Gastroesophageal sphincter (tissue), 4 donors: ENCODE results near the gene SNW1. TPM values are rescaled to one million over a fixed set of nuclear protein-coding genes. Genes with fewer than 3 reads are reported as not detected.
"Not testable (repeated sequence)": the region's sequence is repeated elsewhere in the genome, so short reads cannot be mapped to it uniquely, and the experiment has no call there.

Experiments used
- ATAC-seq: fragments of 150-250 bp; one replicate; pipeline ENCODE4 v1.9.1; 2016; ENCODE audit warnings: mild to moderate bottlenecking, moderate library complexity
- H3K27ac ChIP-seq, 4 donors: fragments of 200-600 bp; sonication (generic) in 3 of 4; 1 replicate in 3 of 4; 2 replicates in 1 of 4; pipeline ENCODE4 v1.5.1; 2016 to 2019
- H3K27me3 ChIP-seq: fragments of 200-600 bp; sonication (generic); one replicate; pipeline ENCODE4 v1.5.1; 2019
- H3K36me3 ChIP-seq, 2 donors: fragments of 200-600 bp; sonication (generic); one replicate each; pipeline ENCODE4 v1.5.1; 2019; ENCODE audit warnings: control low read depth in 1 of 2
- H3K4me1 ChIP-seq, 3 donors: fragments of 200-600 bp; sonication (generic); 1 replicate in 2 of 3; 2 replicates in 1 of 3; pipeline ENCODE4 v1.5.1; 2016 to 2019; ENCODE audit warnings: control low read depth in 2 of 3
- H3K4me3 ChIP-seq, 2 donors: fragments of 200-600 bp; sonication (generic); one replicate each; pipeline ENCODE4 v1.5.1; 2019; ENCODE audit warnings: mild to moderate bottlenecking in 1 of 2, moderate library complexity in 1 of 2
- H3K9me3 ChIP-seq, 3 donors: fragments of 200-600 bp; sonication (generic); one replicate each; pipeline ENCODE4 v1.5.1; 2017 to 2019; ENCODE audit warnings: control low read depth in 2 of 3
- CTCF ChIP-seq, 4 experiments: fragments of 200-600 bp in 2 of 4; fragments of 450-650 bp in 2 of 4; sonication (generic) in 1 of 4; IDR thresholded peaks; one replicate each; pipeline ENCODE4 v1.5.1; 2017 to 2019; ENCODE audit warnings: antibody characterized with exemption in 4 of 4, mild to moderate bottlenecking in 2 of 4, moderate library complexity in 2 of 4
- EP300 ChIP-seq: sonication (generic); formaldehyde crosslinking; IDR thresholded peaks from one replicate; pipeline ENCODE4 v1.6.1; 2017; ENCODE audit warnings: antibody characterized with exemption, mild to moderate bottlenecking
- POLR2A ChIP-seq, 2 donors: fragments of 450-650 bp; IDR thresholded peaks; one replicate each; pipeline ENCODE4 v1.6.1; 2017; ENCODE audit warnings: antibody characterized with exemption in 2 of 2, mild to moderate bottlenecking in 2 of 2, moderate library complexity in 1 of 2
- POLR2AphosphoS5 ChIP-seq: sonication (generic); formaldehyde crosslinking; IDR thresholded peaks from one replicate; pipeline ENCODE4 v1.6.1; 2017; ENCODE audit warnings: antibody characterized with exemption
- WGBS, 2 donors: methylation state at CpG; one replicate each; pipeline ENCODE4 v1.1.5; 2018; ENCODE audit warnings: low coverage in 1 of 2; 5-methylcytosine and 5-hydroxymethylcytosine counted together
- total RNA-seq, 4 donors: library from RNA; depleted of rRNA; stranded (reverse); fragments of >200 nt; gene quantifications; one replicate each; pipeline ENCODE4 v1.1.0, GENCODE V29; 2016

SNW1 gene
- total RNA-seq, 4 donors from 2014 or later, result 43.7 to 70.5 (median 49.4) TPM

DNA sequence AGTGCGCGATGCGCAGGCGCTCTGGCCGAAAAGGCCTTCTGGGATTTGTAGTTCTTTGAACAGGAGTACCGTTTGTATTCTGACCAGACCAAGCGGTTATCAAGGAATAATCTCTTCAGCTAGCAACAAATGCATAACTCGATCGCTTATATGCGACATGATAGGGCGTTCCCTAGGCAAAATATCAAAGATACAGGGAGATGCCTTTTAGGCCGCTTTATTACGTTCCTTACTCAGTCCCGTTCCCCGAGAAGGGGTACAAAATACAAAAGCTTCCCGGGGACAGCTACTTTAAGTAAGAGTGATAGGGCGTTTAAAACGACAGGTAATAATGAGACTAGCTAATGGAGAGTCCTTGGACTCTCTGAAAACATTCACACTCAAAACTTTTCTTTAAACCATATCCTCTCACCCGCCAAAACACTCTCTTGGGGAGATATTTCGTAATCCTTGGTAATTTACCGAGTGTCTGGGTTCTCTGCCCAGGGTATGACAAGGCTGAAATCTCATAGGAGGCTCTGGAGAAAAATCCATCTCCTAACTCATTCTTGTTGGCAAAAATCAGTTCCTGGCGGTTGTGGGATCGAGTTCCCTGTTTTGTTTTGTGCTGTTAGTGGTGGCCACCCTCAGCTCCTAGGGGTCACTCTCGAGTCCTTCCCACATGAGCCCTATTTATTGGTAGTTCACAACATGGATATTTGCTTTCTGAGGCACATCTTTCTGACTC is 412 bp upstream of the SNW1 start:
- Histone ChIP-seq H3K4me3 (peak overlapping the region; percentile 82 to 87), H3K4me1 (peaks cover 0 to 52% (median 18%) of the 10 kb centered on the region in 3 donors), H3K27me3 (no peaks in the 10 kb centered on the region), H3K36me3 (peaks cover 0 to 4% of the 10 kb centered on the region in 2 donors), H3K27ac (peak overlapping the region; percentile 77 to 97 (median 93)), H3K9me3 (no peaks in the 10 kb centered on the region)
- 2 to 4% methylated on average over 21 to 24 of the region's 24 CpGs for WGBS, 2 donors
- TF ChIP-seq POLR2AphosphoS5 (no peak), CTCF (IDR thresholded peaks at IDR 0.05) (peak in 2 of 4 experiments; percentile 14 to 22), EP300 (no peak)
- ATAC-seq, result peak; percentile 76

- no peak for ATAC-seq
- TF ChIP-seq POLR2AphosphoS5, result no peak
- no peak for TF ChIP-seq CTCF (IDR thresholded peaks at IDR 0.05)
- no peak for TF ChIP-seq EP300
- TF ChIP-seq POLR2A (IDR thresholded peaks at IDR 0.05), result no peak
- WGBS, 2 donors, result 57 to 67% methylated on average over 3 of the region's 3 CpGs
Observed at GRCh38 chr14:77752799-77753516, 8.0 kb downstream of the SNW1 start.

DNA sequence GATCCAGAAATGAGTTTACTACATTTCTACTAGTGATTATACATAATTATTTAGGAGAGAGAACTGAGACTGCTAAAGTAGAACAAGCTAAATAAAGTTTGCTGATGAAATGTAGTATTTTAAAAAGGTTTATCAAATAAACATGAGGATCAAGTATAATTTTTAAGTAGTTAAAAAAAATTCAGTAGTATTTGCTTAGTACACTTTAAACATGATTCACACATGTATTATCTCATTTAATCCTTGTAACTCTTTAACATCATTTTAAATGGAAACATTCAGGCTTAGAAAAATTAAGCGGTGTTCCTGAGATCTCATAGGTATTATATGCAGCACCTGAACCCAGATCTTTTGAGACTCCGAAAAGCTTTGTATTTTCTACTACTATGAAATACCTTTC is 8.7 kb downstream of the SNW1 start:
- Histone ChIP-seq H3K9me3 (no peaks in the 10 kb centered on the region), H3K27me3 (no peaks in the 10 kb centered on the region), H3K4me1 (peaks cover 0 to 40% (median 0%) of the 10 kb centered on the region in 3 donors), H3K27ac (no peak overlapping the region), H3K4me3 (no peak overlapping the region), H3K36me3 (peaks cover 0 to 84% of the 10 kb centered on the region in 2 donors)
- 93 to 94% methylated on average over 2 of the region's 2 CpGs for WGBS, 2 donors
- no peak for ATAC-seq
- no peak for TF ChIP-seq EP300

More at GRCh38 chr14:77752799-77753516, 8.0 kb downstream of the SNW1 start:
- H3K27me3 ChIP-seq, result no peaks in the 10 kb centered on the region
- no peak overlapping the region for H3K4me3 ChIP-seq
- no peaks in the 10 kb centered on the region for H3K9me3 ChIP-seq
- no peak overlapping the region for H3K27ac ChIP-seq
- peaks cover 0 to 77% of the 10 kb centered on the region in 2 donors for H3K36me3 ChIP-seq
- H3K4me1 ChIP-seq, result peaks cover 0 to 47% (median 0%) of the 10 kb centered on the region in 3 donors

GRCh38 chr14:77747425-77747824 is 13.5 kb downstream of the SNW1 start:
- not testable (repeated sequence) for H3K4me1 ChIP-seq, H3K27me3 ChIP-seq, H3K9me3 ChIP-seq, ATAC-seq, H3K4me3 ChIP-seq, H3K27ac ChIP-seq
- H3K36me3 ChIP-seq, result peaks cover 0 to 89% of the 10 kb centered on the region in 2 donors
- no CpG with 5 or more reads among the region's 33 CpGs for WGBS, 2 donors

GRCh38 chr14:77746064-77746702 is 14.8 kb downstream of the SNW1 start:
- no peak for ATAC-seq
- H3K9me3 ChIP-seq, result no peaks in the 10 kb centered on the region
- peaks cover 0 to 95% of the 10 kb centered on the region in 2 donors for H3K36me3 ChIP-seq
- no peak overlapping the region for H3K27ac ChIP-seq
- 51 to 68% methylated on average over 4 of the region's 4 CpGs for WGBS, 2 donors
- H3K4me1 ChIP-seq, result no peaks in the 10 kb centered on the region
- H3K27me3 ChIP-seq, result no peaks in the 10 kb centered on the region
- TF ChIP-seq POLR2A (IDR thresholded peaks at IDR 0.05) (no peak), EP300 (no peak), POLR2AphosphoS5 (no peak), CTCF (IDR thresholded peaks at IDR 0.05) (no peak)
- no peak overlapping the region for H3K4me3 ChIP-seq
